SK-N-SH treated with all-trans-retinoic acid at 6 μM for 48 hours (cell line): ENCODE measurements around the gene RNASET2.

Source experiments
- ATAC-seq: fragments of 200-7000 bp; cut with Tn5 transposase; 3 replicates; pipeline ENCODE4 v1.9.1; 2020; ENCODE audit warnings: mild to moderate bottlenecking, moderate library complexity
- CREB5 ChIP-seq: fragments of 250-450 bp; sonication (Bioruptor Pico); IDR thresholded peaks from 2 replicates; pipeline ENCODE4 v1.5.1; 2020; ENCODE audit warnings: low read depth, mild to moderate bottlenecking, moderate library complexity
- CSDC2 ChIP-seq: fragments of 250-450 bp; sonication (Bioruptor Pico); IDR thresholded peaks from 2 replicates; pipeline ENCODE4 v1.5.0; 2020; ENCODE audit warnings: mild to moderate bottlenecking, moderate library complexity
- CSRNP3 ChIP-seq: fragments of 250-450 bp; sonication (Bioruptor Pico); IDR thresholded peaks from 2 replicates; pipeline ENCODE4 v1.5.1; 2021; ENCODE audit warnings: mild to moderate bottlenecking, moderate library complexity
- ESRRG ChIP-seq: fragments of 250-450 bp; sonication (Bioruptor Pico); IDR thresholded peaks from 2 replicates; pipeline ENCODE4 v1.6.1; 2021; ENCODE audit warnings: mild to moderate bottlenecking
- GLIS3 ChIP-seq: fragments of 250-450 bp; sonication (Bioruptor Pico); IDR thresholded peaks from 2 replicates; pipeline ENCODE4 v1.5.0; 2020; ENCODE audit warnings: mild to moderate bottlenecking, moderate library complexity
- ISL1 ChIP-seq: fragments of 250-450 bp; sonication (Bioruptor Pico); IDR thresholded peaks from 2 replicates; pipeline ENCODE4 v2.1.2; 2022; ENCODE audit warnings: mild to moderate bottlenecking, moderate library complexity
- OSR1 ChIP-seq: fragments of 250-450 bp; sonication (Bioruptor Pico); IDR thresholded peaks from 2 replicates; pipeline ENCODE4 v1.8.0; 2022; ENCODE audit warnings: moderate library complexity, mild to moderate bottlenecking, inconsistent platforms
- PATZ1 ChIP-seq: fragments of 250-450 bp; sonication (Bioruptor Pico); IDR thresholded peaks from 2 replicates; pipeline ENCODE4 v1.8.0; 2020; ENCODE audit warnings: mild to moderate bottlenecking, moderate library complexity, borderline replicate concordance
- POU6F1 ChIP-seq: fragments of 250-450 bp; sonication (Bioruptor Pico); IDR thresholded peaks from 2 replicates; pipeline ENCODE4 v1.8.0; 2021; ENCODE audit warnings: low read depth, mild to moderate bottlenecking, moderate library complexity, borderline replicate concordance
- PPARA ChIP-seq: fragments of 250-450 bp; sonication (Bioruptor Pico); IDR thresholded peaks from 2 replicates; pipeline ENCODE4 v1.5.0; 2020; ENCODE audit warnings: mild to moderate bottlenecking, borderline replicate concordance
- RARB ChIP-seq: fragments of 250-450 bp; sonication (Bioruptor Pico); IDR thresholded peaks from 2 replicates; pipeline ENCODE4 v1.8.0; 2021; ENCODE audit warnings: mild to moderate bottlenecking, moderate library complexity
- SNAI2 ChIP-seq: fragments of 250-450 bp; sonication (Bioruptor Pico); IDR thresholded peaks from 2 replicates; pipeline ENCODE4 v1.5.0; 2020; ENCODE audit warnings: mild to moderate bottlenecking, moderate library complexity
- TCF4 ChIP-seq: fragments of 250-450 bp; sonication (Bioruptor Pico); IDR thresholded peaks from 2 replicates; pipeline ENCODE4 v1.8.0; 2021; ENCODE audit warnings: mild to moderate bottlenecking, moderate library complexity, borderline replicate concordance
- TOX ChIP-seq: fragments of 250-450 bp; sonication (Bioruptor Pico); IDR thresholded peaks from 2 replicates; pipeline ENCODE4 v1.8.0; 2021; ENCODE audit warnings: mild to moderate bottlenecking, moderate library complexity, borderline replicate concordance
- TSHZ2 ChIP-seq: fragments of 250-450 bp; sonication (Bioruptor Pico); IDR thresholded peaks from 2 replicates; pipeline ENCODE4 v1.5.0; 2020; ENCODE audit warnings: mild to moderate bottlenecking, moderate library complexity
- ZC3H10 ChIP-seq: fragments of 250-450 bp; sonication (Bioruptor Pico); IDR thresholded peaks from 2 replicates; pipeline ENCODE4 v1.5.1; 2021; ENCODE audit warnings: mild to moderate bottlenecking, moderate library complexity
- ZFP3 ChIP-seq: fragments of 250-450 bp; sonication (Bioruptor Pico); IDR thresholded peaks from 2 replicates; pipeline ENCODE4 v1.5.0; 2020; ENCODE audit warnings: mild to moderate bottlenecking, moderate library complexity
- ZFP30 ChIP-seq: fragments of 450-650 bp; formaldehyde crosslinking; IDR thresholded peaks from 2 replicates; pipeline ENCODE4 v1.5.0; 2022; ENCODE audit warnings: mild to moderate bottlenecking, moderate library complexity
- ZNF565 ChIP-seq: fragments of 450-650 bp; formaldehyde crosslinking; conservative IDR thresholded peaks from 2 replicates; pipeline ENCODE4 v1.5.0; 2020; ENCODE audit warnings: low read depth, mild to moderate bottlenecking, moderate library complexity
- ZNF70 ChIP-seq: fragments of 450-650 bp; formaldehyde crosslinking; IDR thresholded peaks from 2 replicates; pipeline ENCODE4 v1.5.0; 2020; ENCODE audit warnings: mild to moderate bottlenecking, moderate library complexity
- ZNF8 ChIP-seq: fragments of 450-650 bp; formaldehyde crosslinking; IDR thresholded peaks from 2 replicates; pipeline ENCODE4 v1.5.0; 2020; ENCODE audit warnings: mild to moderate bottlenecking, moderate library complexity

The RNASET2 gene

GRCh38 chr6:166902211-166902755 lies 54.1 kb downstream of the RNASET2 start:
- ATAC-seq: no peak
- TF ChIP-seq PATZ1 (CRISPR knock-in tag): no peak
- no peak for TF ChIP-seq CREB5
- no peak for TF ChIP-seq RARB
- no peak for TF ChIP-seq ZNF8 (CRISPR knock-in tag)
- no peak for TF ChIP-seq TSHZ2
- no peak for TF ChIP-seq ISL1 (CRISPR knock-in tag)
- no peak for TF ChIP-seq ESRRG (CRISPR knock-in tag)
- TF ChIP-seq TCF4 (CRISPR knock-in tag): no peak
- TF ChIP-seq GLIS3 (CRISPR knock-in tag): no peak
- TF ChIP-seq ZC3H10 (CRISPR knock-in tag): no peak
- no peak for TF ChIP-seq TOX (CRISPR knock-in tag)
- no peak for TF ChIP-seq ZFP3
- no peak for TF ChIP-seq CSDC2 (CRISPR knock-in tag)
- no peak for TF ChIP-seq ZNF70 (CRISPR knock-in tag)

GRCh38 chr6:166901626-166902025 lies 54.7 kb downstream of the RNASET2 start:
- ATAC-seq: no peak
- TF ChIP-seq ZNF70 (CRISPR knock-in tag) (no peak), CSRNP3 (CRISPR knock-in tag) (no peak), CREB5 (no peak), ZNF565 (no peak), TOX (CRISPR knock-in tag) (no peak), ISL1 (CRISPR knock-in tag) (no peak), ZNF8 (CRISPR knock-in tag) (no peak), ZFP30 (CRISPR knock-in tag) (no peak), CSDC2 (CRISPR knock-in tag) (no peak), PPARA (no peak), POU6F1 (CRISPR knock-in tag) (no peak), SNAI2 (no peak), ZC3H10 (CRISPR knock-in tag) (no peak), OSR1 (no peak)
